ENCODE results near the gene SLCO2A1.

DNA sequence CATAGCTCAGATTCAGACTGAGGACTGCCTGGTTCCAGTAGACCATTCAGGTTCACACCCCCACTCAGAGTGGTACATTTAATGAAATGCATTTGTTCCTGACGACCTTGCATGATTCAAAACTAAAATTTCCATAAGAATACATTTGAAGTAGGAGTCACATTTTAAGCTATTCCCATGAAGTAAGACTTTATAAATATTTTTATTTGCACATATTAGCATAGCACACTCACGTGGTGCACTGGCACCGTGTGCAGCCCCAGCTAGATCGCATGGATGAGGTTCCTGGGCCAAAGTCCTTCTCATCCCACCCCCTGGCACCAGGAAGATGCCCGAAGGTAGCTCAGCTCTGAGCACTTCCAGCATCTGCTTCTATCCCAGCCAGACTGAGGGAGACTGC lies 59.4 kb downstream of the SLCO2A1 start:
- TF ChIP-seq, protein P1, sequence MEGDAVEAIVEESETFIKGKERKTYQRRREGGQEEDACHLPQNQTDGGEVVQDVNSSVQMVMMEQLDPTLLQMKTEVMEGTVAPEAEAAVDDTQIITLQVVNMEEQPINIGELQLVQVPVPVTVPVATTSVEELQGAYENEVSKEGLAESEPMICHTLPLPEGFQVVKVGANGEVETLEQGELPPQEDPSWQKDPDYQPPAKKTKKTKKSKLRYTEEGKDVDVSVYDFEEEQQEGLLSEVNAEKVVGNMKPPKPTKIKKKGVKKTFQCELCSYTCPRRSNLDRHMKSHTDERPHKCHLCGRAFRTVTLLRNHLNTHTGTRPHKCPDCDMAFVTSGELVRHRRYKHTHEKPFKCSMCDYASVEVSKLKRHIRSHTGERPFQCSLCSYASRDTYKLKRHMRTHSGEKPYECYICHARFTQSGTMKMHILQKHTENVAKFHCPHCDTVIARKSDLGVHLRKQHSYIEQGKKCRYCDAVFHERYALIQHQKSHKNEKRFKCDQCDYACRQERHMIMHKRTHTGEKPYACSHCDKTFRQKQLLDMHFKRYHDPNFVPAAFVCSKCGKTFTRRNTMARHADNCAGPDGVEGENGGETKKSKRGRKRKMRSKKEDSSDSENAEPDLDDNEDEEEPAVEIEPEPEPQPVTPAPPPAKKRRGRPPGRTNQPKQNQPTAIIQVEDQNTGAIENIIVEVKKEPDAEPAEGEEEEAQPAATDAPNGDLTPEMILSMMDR (IDR thresholded peaks at IDR 0.05; ENCODE audit: insufficient read depth, low read length, poor library complexity, severe bottlenecking) = no peak
- no peak for TF ChIP-seq EZH2phosphoT487 (conservative IDR thresholded peaks at IDR 0.05; ENCODE audit: low read length)

Data from SU-DHL-6 (cell line).